Right atrium auricular region (tissue), 2 donors: ENCODE measurements around the gene TDRD12. TPM values are rescaled to one million over a fixed set of nuclear protein-coding genes. Genes with fewer than 3 reads are reported as not detected.

Source experiments
- DNase-seq: peaks from one replicate; pipeline ENCODE4 v3.0.0-alpha.2; 2019; ENCODE audit warnings: low spot score
- H3K27ac ChIP-seq, 2 donors: fragments of 200-600 bp; sonication (generic); 1 replicate in 1 of 2; 2 replicates in 1 of 2; pipeline ENCODE4 v1.5.1; 2016 to 2019
- H3K27me3 ChIP-seq, 2 donors: fragments of 200-600 bp; sonication (generic); one replicate each; pipeline versions ENCODE4 v1.5.1 to v1.6.0; 2017 to 2019
- H3K36me3 ChIP-seq: fragments of 200-600 bp; sonication (generic); one replicate; pipeline ENCODE4 v1.5.1; 2016
- H3K4me1 ChIP-seq, 2 donors: fragments of 200-600 bp; sonication (generic); one replicate each; pipeline versions ENCODE4 v1.5.1 to v1.6.0; 2017 to 2019
- H3K4me3 ChIP-seq, 2 donors: fragments of 200-600 bp; sonication (generic); 1 replicate in 1 of 2; 2 replicates in 1 of 2; pipeline ENCODE4 v1.5.1; 2017 to 2019; ENCODE audit warnings: mild to moderate bottlenecking in 1 of 2, moderate library complexity in 1 of 2
- H3K9me3 ChIP-seq, 2 donors: fragments of 200-600 bp; sonication (generic); one replicate each; pipeline ENCODE4 v1.5.1; 2019
- total RNA-seq, 2 donors: library from RNA; depleted of rRNA; stranded (reverse); fragments of >200 nt; gene quantifications; one replicate each; pipeline ENCODE4 v1.1.0, GENCODE V29; 2016
- TF ChIP-seq, protein P1 (sequence below), 2 donors: fragments of 200-600 bp; sonication (generic); IDR thresholded peaks; one replicate each; pipeline ENCODE4 v1.5.1; 2019; ENCODE audit warnings: antibody characterized with exemption in 2 of 2

TDRD12 gene
- total RNA-seq, 2 donors from 2014 or later: 0.28 to 0.96 TPM

DNA sequence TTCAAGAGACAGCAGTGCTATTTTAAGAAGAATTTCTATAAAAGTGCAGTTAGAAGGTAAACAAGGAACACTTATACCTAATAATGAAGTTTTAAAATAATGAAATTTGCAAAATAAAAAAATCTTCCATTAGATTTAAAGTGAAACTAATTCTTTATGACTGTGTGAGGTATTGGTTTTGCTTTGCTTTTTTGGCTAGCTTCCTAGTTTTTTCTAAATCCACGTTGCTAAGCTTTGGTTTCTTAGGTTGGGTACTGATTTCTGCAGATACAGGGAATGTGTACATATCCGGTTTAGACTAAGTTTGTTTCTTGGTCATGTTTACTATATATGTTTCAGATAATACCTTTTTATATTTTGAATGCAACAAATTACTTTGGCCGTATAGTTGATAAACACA is 90.2 kb downstream of the TDRD12 start:
- no peak overlapping the region for H3K4me3 ChIP-seq

DNA sequence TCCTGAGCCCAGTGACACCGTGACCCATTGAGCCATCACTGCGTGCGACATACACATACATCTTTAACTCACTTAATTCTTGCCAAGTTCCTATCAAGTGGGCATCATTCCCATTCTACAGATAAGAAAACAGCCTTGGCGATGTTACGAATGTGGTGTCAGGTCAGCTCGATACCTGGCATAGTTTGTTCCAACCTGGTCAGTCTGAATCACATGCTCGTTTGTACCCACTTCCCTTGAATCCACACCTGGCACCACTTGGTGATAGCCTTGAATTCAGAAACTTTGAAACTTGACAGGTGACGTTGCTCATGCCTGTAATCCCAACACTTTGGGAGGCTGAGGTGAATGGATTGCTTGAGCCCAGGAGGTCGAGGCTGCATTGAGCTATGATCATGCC is 90.9 kb downstream of the TDRD12 start:
- H3K4me1 ChIP-seq: no peaks in the 10 kb centered on the region
- H3K27me3 ChIP-seq: no peaks in the 10 kb centered on the region
- no peak overlapping the region for H3K27ac ChIP-seq

More for the DNA sequence above, 90.2 kb downstream of the TDRD12 start:
- TF ChIP-seq, protein P1, sequence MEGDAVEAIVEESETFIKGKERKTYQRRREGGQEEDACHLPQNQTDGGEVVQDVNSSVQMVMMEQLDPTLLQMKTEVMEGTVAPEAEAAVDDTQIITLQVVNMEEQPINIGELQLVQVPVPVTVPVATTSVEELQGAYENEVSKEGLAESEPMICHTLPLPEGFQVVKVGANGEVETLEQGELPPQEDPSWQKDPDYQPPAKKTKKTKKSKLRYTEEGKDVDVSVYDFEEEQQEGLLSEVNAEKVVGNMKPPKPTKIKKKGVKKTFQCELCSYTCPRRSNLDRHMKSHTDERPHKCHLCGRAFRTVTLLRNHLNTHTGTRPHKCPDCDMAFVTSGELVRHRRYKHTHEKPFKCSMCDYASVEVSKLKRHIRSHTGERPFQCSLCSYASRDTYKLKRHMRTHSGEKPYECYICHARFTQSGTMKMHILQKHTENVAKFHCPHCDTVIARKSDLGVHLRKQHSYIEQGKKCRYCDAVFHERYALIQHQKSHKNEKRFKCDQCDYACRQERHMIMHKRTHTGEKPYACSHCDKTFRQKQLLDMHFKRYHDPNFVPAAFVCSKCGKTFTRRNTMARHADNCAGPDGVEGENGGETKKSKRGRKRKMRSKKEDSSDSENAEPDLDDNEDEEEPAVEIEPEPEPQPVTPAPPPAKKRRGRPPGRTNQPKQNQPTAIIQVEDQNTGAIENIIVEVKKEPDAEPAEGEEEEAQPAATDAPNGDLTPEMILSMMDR (IDR thresholded peaks at IDR 0.05): no peak
- H3K27me3 ChIP-seq: no peaks in the 10 kb centered on the region
- no peaks in the 10 kb centered on the region for H3K36me3 ChIP-seq
- no peaks in the 10 kb centered on the region for H3K9me3 ChIP-seq
- H3K27ac ChIP-seq: no peak overlapping the region
- no peaks in the 10 kb centered on the region for H3K4me1 ChIP-seq
- no peak for DNase-seq

DNA sequence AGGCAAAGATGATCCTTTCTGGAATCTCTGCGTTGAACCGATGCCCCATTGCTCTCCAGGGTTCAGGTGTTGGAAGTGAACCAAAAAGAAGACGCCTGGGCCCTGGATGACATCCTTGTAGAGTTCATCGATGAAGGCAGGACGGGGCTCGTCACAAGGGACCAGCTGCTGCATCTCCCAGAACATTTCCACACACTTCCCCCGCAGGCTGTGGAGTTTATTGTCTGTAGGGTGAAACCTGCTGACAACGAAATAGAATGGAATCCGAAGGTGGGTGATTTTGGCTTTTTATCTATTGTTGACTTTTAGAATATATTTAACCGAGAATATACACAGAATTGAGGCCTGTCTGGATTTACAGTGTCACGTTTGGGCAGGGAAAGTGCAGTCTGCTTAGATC is 91.6 kb downstream of the TDRD12 start:
- Histone ChIP-seq H3K36me3 (no peaks in the 10 kb centered on the region), H3K4me1 (no peaks in the 10 kb centered on the region), H3K27me3 (no peaks in the 10 kb centered on the region), H3K4me3 (no peak overlapping the region), H3K27ac (no peak overlapping the region), H3K9me3 (no peaks in the 10 kb centered on the region)
- TF ChIP-seq, protein P1 (IDR thresholded peaks at IDR 0.05): no peak
- DNase-seq: no peak

More for the DNA sequence above, 90.9 kb downstream of the TDRD12 start:
- Histone ChIP-seq H3K9me3 (no peaks in the 10 kb centered on the region), H3K4me3 (no peak overlapping the region), H3K36me3 (no peaks in the 10 kb centered on the region)
- TF ChIP-seq, protein P1 (IDR thresholded peaks at IDR 0.05): no peak
- DNase-seq: no peak

DNA sequence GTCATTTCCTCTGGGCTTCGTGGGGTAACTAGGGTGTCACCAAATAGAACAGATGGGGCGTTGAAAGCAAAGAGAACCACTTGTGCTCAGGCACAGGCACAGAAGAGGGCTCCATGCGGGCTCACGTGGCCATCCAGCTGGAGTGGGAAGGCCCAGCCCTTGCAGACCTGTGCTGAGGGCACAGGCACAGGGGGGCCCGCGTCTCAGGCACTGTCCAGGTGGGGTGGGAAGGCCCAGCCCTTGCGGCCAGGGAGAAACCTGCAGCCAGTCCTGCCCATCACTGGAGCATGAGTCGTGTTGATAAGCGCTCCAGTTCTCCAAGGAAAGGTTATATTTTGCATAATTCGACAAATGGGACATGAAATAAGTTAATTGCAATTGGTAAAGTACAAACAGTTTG is 92.5 kb downstream of the TDRD12 start:
- TF ChIP-seq, protein P1 (IDR thresholded peaks at IDR 0.05): no peak
- Histone ChIP-seq H3K4me1 (no peaks in the 10 kb centered on the region), H3K36me3 (no peaks in the 10 kb centered on the region), H3K9me3 (no peaks in the 10 kb centered on the region), H3K27me3 (no peaks in the 10 kb centered on the region), H3K4me3 (no peak overlapping the region), H3K27ac (no peak overlapping the region)
- no peak for DNase-seq

DNA sequence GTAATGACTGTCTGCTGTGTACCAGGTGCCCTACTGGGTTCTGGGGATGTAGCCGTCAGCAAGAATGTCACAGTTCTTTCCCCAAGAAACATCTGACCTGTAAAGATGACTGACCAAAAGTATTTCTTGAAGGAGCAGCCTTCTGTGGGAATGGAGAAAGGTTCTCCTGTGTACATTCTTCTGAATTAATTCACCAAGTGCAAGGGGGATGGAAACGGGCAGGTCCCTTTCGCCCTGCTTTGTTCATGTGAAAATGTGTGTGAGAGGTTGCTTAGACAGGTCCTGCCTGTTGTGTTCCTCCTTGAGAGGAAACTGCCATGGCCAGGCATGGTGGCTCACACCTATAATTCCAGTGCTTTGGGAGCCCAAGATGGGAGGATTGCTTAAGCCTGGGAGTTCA is 93.0 kb downstream of the TDRD12 start:
- Histone ChIP-seq H3K36me3 (no peaks in the 10 kb centered on the region), H3K27ac (no peak overlapping the region), H3K9me3 (no peaks in the 10 kb centered on the region), H3K4me3 (no peak overlapping the region), H3K27me3 (no peaks in the 10 kb centered on the region), H3K4me1 (no peaks in the 10 kb centered on the region)
- TF ChIP-seq, protein P1 (IDR thresholded peaks at IDR 0.05): no peak
- no peak for DNase-seq

DNA sequence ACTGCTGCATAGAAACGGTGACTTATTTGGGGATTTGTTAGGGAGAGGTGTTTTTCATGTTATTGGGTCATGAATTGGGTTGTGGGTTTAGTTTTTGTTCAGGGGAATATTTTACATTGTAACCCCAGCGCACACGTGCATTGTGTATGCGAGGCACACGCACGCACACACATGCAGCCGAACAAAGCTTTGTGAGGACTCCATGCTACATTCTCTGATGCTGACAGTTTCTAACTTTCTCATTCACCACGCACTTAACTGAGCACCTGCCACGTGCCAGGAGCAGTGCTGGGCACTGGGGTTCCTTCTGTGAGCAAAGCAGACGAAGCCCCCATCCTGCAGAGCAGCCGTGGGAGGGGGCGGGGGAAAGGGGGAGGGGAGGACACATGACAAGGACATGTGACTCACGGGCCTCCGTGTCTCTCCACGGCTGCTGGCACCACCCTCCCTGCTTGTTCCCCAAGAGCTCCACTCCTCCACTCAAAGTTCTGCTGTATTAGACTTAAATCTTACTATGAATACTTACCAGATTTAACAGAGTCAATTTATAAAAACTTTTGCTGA is 94.4 kb downstream of the TDRD12 start:
- Histone ChIP-seq H3K4me3 (no peak overlapping the region), H3K4me1 (no peaks in the 10 kb centered on the region), H3K27me3 (no peaks in the 10 kb centered on the region), H3K36me3 (no peaks in the 10 kb centered on the region), H3K9me3 (no peaks in the 10 kb centered on the region), H3K27ac (no peak overlapping the region)
- TF ChIP-seq, protein P1 (IDR thresholded peaks at IDR 0.05): no peak
- DNase-seq: no peak
